Colon (tissue), 2 donors: ENCODE results near the gene CINP.
"Not testable (repeated sequence)": the region's sequence is repeated elsewhere in the genome, so short reads cannot be mapped to it uniquely, and the experiment has no call there.

Experiments
- FAIRE-seq: peaks from 2 replicates; lab custom pipeline; 2012; peaks lifted over from hg19 to GRCh38; lab: Jason Lieb, UNC
- donor health status: control.
- donor health status: control.

Gene CINP

GRCh38 chr14:102353126-102353619, 9.5 kb downstream of the CINP start:
- no peak for FAIRE-seq

- no peak for FAIRE-seq
Observed at GRCh38 chr14:102352213-102352612, 10.5 kb downstream of the CINP start.

- not testable (repeated sequence) for FAIRE-seq
Observed at GRCh38 chr14:102351593-102351992, 11.1 kb downstream of the CINP start.

- FAIRE-seq, result no peak
Observed at GRCh38 chr14:102351023-102351422, 11.7 kb downstream of the CINP start.

- no peak for FAIRE-seq
Observed at GRCh38 chr14:102348376-102348775, 14.3 kb downstream of the CINP start.

- no peak for FAIRE-seq
Observed at GRCh38 chr14:102346645-102347044, 16.0 kb downstream of the CINP start.

GRCh38 chr14:102345232-102345631, 17.5 kb downstream of the CINP start:
- FAIRE-seq, result no peak

GRCh38 chr14:102344485-102344884, 18.2 kb downstream of the CINP start:
- no peak for FAIRE-seq

GRCh38 chr14:102344084-102344483, 18.6 kb downstream of the CINP start:
- no peak for FAIRE-seq

- no peak for FAIRE-seq
Observed at GRCh38 chr14:102342238-102342637, 20.5 kb downstream of the CINP start.

- no peak for FAIRE-seq
Observed at GRCh38 chr14:102341566-102341965, 21.1 kb downstream of the CINP start.

- no peak for FAIRE-seq
Observed at GRCh38 chr14:102338724-102339123, 24.0 kb downstream of the CINP start.

- no peak for FAIRE-seq
Observed at GRCh38 chr14:102335163-102335562, 27.5 kb downstream of the CINP start.

- FAIRE-seq, result no peak
Observed at GRCh38 chr14:102333795-102334705, 28.6 kb downstream of the CINP start.

GRCh38 chr14:102333390-102333789, 29.3 kb downstream of the CINP start:
- no peak for FAIRE-seq

GRCh38 chr14:102330806-102331205, 31.9 kb downstream of the CINP start:
- FAIRE-seq, result no peak

GRCh38 chr14:102329381-102329780, 33.3 kb downstream of the CINP start:
- FAIRE-seq, result not testable (repeated sequence)

- no peak for FAIRE-seq
Observed at GRCh38 chr14:102326583-102326982, 36.1 kb downstream of the CINP start.

GRCh38 chr14:102325791-102326345, 36.8 kb downstream of the CINP start:
- FAIRE-seq, result no peak

GRCh38 chr14:102323102-102323501, 39.6 kb downstream of the CINP start:
- no peak for FAIRE-seq

- no peak for FAIRE-seq
Observed at GRCh38 chr14:102321456-102322422, 41.0 kb downstream of the CINP start.
